Measurements from ENCODE around the gene RANBP1. TPM values are rescaled to one million over a fixed set of nuclear protein-coding genes. Genes with fewer than 3 reads are reported as not detected.

RANBP1 gene
- total RNA-seq, 1 donor from 2014 or later: 90.6 TPM

GRCh38 chr22:20138417-20138738, 22.5 kb downstream of the RANBP1 start:
- no peak for DNase-seq

DNA sequence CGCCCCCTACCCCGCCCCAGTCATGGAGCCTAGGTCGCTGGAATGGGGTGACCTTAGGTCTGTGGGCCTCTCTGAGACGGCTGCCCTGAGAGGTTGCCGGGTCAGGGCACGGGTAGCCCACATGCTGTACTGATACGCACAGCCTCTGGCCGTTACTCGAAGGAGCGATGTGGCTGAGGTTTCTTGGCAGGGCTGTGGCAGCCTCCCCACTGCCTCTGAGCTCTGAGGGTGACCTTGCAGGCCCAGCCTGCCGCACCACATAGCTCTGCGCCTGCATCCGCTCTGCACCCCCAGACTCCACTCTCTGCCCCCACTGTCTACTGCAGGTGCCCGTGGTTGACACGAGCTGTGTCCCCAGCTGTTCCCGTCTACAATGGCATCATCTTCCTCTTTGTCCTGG, 23.0 kb downstream of the RANBP1 start:
- no peak for DNase-seq

- DNase-seq: no peak
Observed at GRCh38 chr22:20139391-20140106, 23.6 kb downstream of the RANBP1 start.

DNA sequence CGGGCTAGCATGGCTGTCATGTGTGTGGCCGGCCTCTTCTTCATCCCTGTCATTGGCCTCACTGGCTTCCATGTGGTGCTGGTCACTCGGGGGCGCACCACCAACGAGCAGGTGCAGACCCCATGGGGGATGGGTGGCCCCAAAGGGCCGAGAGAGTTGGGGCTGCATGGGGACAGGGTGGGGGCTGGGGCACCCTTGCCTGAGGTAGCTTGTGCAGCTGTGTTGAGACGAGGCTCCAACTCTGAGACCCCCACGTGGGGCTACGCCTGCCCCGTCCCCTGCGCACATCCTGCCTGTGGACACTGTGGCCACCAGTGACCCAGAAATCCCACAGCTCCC, 24.2 kb downstream of the RANBP1 start:
- DNase-seq: no peak

DNA sequence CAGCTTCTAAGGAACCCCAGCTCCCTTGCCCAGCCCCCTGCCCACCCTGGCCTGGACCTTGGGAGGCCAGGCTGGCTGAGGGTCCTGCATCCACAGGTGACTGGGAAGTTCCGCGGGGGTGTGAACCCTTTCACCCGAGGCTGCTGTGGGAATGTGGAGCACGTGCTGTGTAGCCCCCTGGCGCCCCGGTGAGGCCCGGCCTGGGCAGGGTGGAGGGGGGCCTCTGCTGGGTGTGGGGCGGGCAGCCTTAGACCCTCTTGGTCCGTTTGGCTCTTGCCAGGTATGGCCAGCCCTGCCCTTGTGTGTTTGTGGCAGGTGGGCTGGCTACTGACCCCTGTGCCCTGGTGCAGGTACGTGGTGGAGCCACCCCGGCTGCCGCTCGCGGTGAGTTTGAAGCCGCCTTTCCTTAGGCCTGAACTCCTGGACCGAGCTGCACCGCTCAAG, 24.6 kb downstream of the RANBP1 start:
- DNase-seq: no peak

GRCh38 chr22:20141186-20142077, 25.5 kb downstream of the RANBP1 start:
- no peak for DNase-seq

GRCh38 chr22:20142711-20143621, 27.1 kb downstream of the RANBP1 start:
- no peak for DNase-seq

- no peak for DNase-seq
Observed at GRCh38 chr22:20143883-20144665, 28.2 kb downstream of the RANBP1 start.

DNA sequence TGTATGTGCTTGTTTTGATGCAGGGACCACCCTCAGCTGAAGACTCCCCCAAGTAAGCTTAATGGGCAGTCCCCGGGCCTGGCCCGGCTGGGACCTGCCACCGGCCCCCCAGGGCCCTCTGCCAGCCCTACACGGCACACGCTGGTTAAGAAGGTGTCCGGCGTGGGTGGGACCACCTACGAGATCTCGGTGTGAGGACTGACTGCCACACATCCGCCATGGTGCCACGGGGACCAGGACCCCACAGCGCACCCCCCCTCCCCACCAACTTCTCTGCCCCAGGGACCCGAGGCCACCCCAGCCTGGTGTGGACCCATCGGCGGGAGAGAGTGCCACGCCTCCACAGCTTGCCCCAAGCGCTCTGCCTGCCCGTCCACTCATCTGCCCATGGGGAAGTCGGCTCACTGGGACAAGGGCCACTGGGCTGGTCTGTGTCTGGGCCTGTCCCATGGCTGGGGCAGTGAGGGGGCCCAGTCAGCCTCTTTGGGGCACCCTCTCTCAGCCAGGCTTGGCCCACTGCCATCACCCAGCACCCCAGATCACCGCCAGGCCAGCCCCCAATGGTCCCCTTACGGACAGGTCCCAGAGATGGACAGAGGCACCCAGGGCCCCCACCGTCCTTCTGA, 29.4 kb downstream of the RANBP1 start:
- no peak for DNase-seq

GRCh38 chr22:20145832-20146223, 29.9 kb downstream of the RANBP1 start:
- no peak for DNase-seq

- DNase-seq: no peak
Observed at GRCh38 chr22:20146777-20147176, 30.9 kb downstream of the RANBP1 start.

- no peak for DNase-seq
Observed at GRCh38 chr22:20147237-20147988, 31.5 kb downstream of the RANBP1 start.

GRCh38 chr22:20148414-20148813, 32.5 kb downstream of the RANBP1 start:
- no peak for DNase-seq

- no peak for DNase-seq
Observed at GRCh38 chr22:20149257-20150250, 33.6 kb downstream of the RANBP1 start.

GRCh38 chr22:20150381-20151275, 34.7 kb downstream of the RANBP1 start, which contains the start of gene CCDC188:
TSS of gene CCDC188 (minus strand) at chr22:20151055. CDS start at chr22:20150986, 69 bp downstream.
- no peak for DNase-seq

- DNase-seq: no peak
Observed at GRCh38 chr22:20151276-20151588, 35.3 kb downstream of the RANBP1 start.

DNA sequence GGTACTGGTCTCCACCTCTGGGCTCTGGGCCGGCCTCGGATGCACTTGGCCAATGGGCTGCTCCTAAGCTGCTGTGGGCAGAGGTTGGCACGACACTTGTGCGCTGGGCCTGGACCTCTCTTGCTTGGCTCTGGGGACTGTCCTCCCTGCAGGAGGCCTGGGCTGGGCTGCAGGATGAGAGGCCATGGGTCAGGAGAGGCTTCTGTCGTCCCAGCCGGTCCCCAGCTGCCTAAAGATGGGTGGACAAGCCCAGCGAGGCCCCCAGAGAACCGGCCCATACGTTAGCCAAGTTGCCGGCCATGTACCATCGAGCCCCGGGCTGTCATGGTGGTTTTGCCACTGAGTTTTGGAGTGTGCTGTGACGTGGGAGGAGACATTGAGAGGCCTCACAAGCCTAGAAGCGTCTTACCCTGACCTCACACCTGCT, 36.6 kb downstream of the RANBP1 start:
- no peak for DNase-seq

- no peak for DNase-seq
Observed at GRCh38 chr22:20153945-20154344, 38.0 kb downstream of the RANBP1 start.

All from occipital lobe (tissue), 2 donors.